ENCODE measurements around the gene DDI2.

DNA sequence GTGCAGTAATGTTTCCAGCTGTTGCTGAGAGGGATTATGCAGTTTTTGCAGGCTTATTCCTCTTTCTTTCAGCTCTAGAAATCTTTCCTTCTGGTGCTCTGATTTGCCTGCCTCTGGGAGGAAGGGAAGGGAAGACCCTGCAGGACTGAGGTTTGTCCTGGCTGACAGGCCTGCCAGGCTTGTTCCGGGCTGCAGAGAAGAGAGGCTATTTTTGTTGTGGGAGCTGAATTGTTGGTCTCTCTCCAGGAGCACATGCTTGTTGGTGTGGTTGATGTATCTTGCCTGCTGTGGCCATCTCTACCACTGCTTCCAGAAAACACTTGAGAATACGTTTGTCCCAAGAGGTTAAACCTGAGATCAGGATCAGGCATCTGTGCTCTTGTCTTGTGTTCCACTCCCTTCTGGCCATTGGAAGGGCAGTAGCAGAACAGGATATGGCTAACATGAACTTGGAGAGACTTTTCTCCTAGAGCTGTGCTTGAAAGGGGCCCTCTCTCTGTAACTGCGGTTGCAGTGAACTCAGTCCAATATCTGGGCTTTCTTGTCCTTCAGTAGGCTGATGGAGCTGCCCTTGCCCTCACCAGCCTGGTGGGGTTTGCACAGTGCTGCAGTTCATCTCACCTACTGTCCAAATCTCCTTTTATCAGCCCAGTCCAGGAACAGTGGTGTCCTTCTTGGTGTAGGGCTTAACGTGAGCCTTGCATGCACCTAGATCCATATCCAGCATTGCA, 97.3 kb downstream of the DDI2 start:
- no peak for TF ChIP-seq EZH2 (IDR thresholded peaks at IDR 0.05; ENCODE audit: borderline replicate concordance, low read depth, low read length, severe bottlenecking)
- TF ChIP-seq, protein P1, sequence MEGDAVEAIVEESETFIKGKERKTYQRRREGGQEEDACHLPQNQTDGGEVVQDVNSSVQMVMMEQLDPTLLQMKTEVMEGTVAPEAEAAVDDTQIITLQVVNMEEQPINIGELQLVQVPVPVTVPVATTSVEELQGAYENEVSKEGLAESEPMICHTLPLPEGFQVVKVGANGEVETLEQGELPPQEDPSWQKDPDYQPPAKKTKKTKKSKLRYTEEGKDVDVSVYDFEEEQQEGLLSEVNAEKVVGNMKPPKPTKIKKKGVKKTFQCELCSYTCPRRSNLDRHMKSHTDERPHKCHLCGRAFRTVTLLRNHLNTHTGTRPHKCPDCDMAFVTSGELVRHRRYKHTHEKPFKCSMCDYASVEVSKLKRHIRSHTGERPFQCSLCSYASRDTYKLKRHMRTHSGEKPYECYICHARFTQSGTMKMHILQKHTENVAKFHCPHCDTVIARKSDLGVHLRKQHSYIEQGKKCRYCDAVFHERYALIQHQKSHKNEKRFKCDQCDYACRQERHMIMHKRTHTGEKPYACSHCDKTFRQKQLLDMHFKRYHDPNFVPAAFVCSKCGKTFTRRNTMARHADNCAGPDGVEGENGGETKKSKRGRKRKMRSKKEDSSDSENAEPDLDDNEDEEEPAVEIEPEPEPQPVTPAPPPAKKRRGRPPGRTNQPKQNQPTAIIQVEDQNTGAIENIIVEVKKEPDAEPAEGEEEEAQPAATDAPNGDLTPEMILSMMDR (IDR thresholded peaks at IDR 0.05; ENCODE audit: borderline replicate concordance, extremely low read depth, low read length, poor library complexity, severe bottlenecking) = no peak
